Neural cell (in vitro differentiated cells): Measurements from ENCODE around the gene NR2F6. TPM values are rescaled to one million over a fixed set of nuclear protein-coding genes. Genes with fewer than 3 reads are reported as not detected.

Source experiments
- H2AFZ ChIP-seq: fragments of 200-600, 300-800 bp; sonication (generic), shearing (Covaris generic); 2 replicates; pipeline ENCODE4 v1.6.0; 2014; ENCODE audit warnings: low read depth, mild to moderate bottlenecking, antibody characterized with exemption, low read length, moderate library complexity
- H3F3A ChIP-seq: fragments of 200-600 bp; shearing (Covaris generic); 2 replicates; pipeline ENCODE4 v1.6.1; 2016; ENCODE audit warnings: mild to moderate bottlenecking, moderate library complexity, mixed read lengths, antibody characterized with exemption, low read length; ENCODE audit not compliant: insufficient read depth, poor library complexity, severe bottlenecking
- H3K27ac ChIP-seq: fragments of 200-600, 300-800 bp; sonication (generic), shearing (Covaris generic); 2 replicates; pipeline ENCODE4 v1.5.1; 2014; ENCODE audit warnings: mild to moderate bottlenecking, low read length, moderate library complexity
- H3K27me3 ChIP-seq: fragments of 300-800, 200-600 bp; sonication (generic), shearing (Covaris generic); 2 replicates; pipeline ENCODE4 v1.6.0; 2014; ENCODE audit warnings: mild to moderate bottlenecking, low read depth, low read length, moderate library complexity; ENCODE audit not compliant: insufficient read depth
- H3K36me3 ChIP-seq: fragments of 300-800, 200-600 bp; sonication (generic), shearing (Covaris generic); 2 replicates; pipeline ENCODE4 v1.5.1; 2014; ENCODE audit warnings: mild to moderate bottlenecking, antibody characterized with exemption, low read length, moderate library complexity; ENCODE audit not compliant: insufficient read depth
- H3K4me2 ChIP-seq: fragments of 300-800, 200-600 bp; sonication (generic), shearing (Covaris generic); 2 replicates; pipeline ENCODE4 v1.6.0; 2014; ENCODE audit warnings: mild to moderate bottlenecking, low read length
- H3K4me3 ChIP-seq: fragments of 300-800, 200-600 bp; sonication (generic), shearing (Covaris generic); 2 replicates; pipeline ENCODE4 v1.5.1; 2014; ENCODE audit warnings: mild to moderate bottlenecking, low read length, moderate library complexity
- H3K79me2 ChIP-seq: fragments of 200-600 bp; shearing (Covaris generic); replicated peaks from 2 replicates; pipeline ENCODE4 v1.6.0; 2014; ENCODE audit warnings: mild to moderate bottlenecking, low read length, moderate library complexity; ENCODE audit not compliant: insufficient read depth
- H3K9ac ChIP-seq: fragments of 300-800, 200-600 bp; sonication (generic), shearing (Covaris generic); 2 replicates; pipeline ENCODE4 v1.6.1; 2016; ENCODE audit warnings: mild to moderate bottlenecking, low read length, mixed read lengths
- H3K9me2 ChIP-seq: fragments of 200-600 bp; shearing (Covaris generic); 2 replicates; pipeline ENCODE4 v1.6.1; 2016; ENCODE audit warnings: mild to moderate bottlenecking, low read length, mixed read lengths; ENCODE audit not compliant: insufficient read depth
- H3K9me3 ChIP-seq: fragments of 200-600, 300-800 bp; sonication (generic), shearing (Covaris generic); 2 replicates; pipeline ENCODE4 v1.6.1; 2016; ENCODE audit warnings: mild to moderate bottlenecking, mixed run types, low read length, moderate library complexity, mixed read lengths
- H4K20me1 ChIP-seq: fragments of 200-600 bp; shearing (Covaris generic); 2 replicates; pipeline ENCODE4 v1.6.1; 2016; ENCODE audit warnings: mild to moderate bottlenecking, mixed run types; ENCODE audit not compliant: insufficient read depth
- CTCF ChIP-seq: fragments of 450-650 bp; IDR thresholded peaks from 2 replicates; pipeline ENCODE4 v1.5.1; 2014; ENCODE audit warnings: antibody characterized with exemption, mild to moderate bottlenecking, moderate library complexity; ENCODE audit not compliant: poor library complexity, severe bottlenecking
- EP300 ChIP-seq: fragments of 450-650 bp; conservative IDR thresholded peaks from 2 replicates; pipeline ENCODE4 v1.6.1; 2014; ENCODE audit warnings: antibody characterized with exemption, mild to moderate bottlenecking, moderate library complexity; ENCODE audit not compliant: poor library complexity, severe bottlenecking
- EZH2 ChIP-seq: fragments of 200-600, 300-800 bp; shearing (Covaris generic), sonication (generic); IDR thresholded peaks from 2 replicates; pipeline ENCODE4 v1.6.1; 2014; ENCODE audit warnings: antibody characterized with exemption, low read length, borderline replicate concordance, mild to moderate bottlenecking; ENCODE audit not compliant: insufficient read depth, poor library complexity, severe bottlenecking
- MXI1 ChIP-seq: fragments of 450-650 bp; conservative IDR thresholded peaks from 2 replicates; pipeline ENCODE4 v1.6.1; 2014; ENCODE audit warnings: antibody characterized with exemption, mild to moderate bottlenecking; ENCODE audit not compliant: poor library complexity, severe bottlenecking
- POLR2AphosphoS5 ChIP-seq: IDR thresholded peaks from 2 replicates; pipeline ENCODE4 v1.6.1; 2012
- RAD21 ChIP-seq: fragments of 450-650 bp; conservative IDR thresholded peaks from 2 replicates; pipeline ENCODE4 v1.6.1; 2014; ENCODE audit warnings: antibody characterized with exemption, mild to moderate bottlenecking, moderate library complexity
- REST ChIP-seq: IDR thresholded peaks from 2 replicates; pipeline ENCODE4 v1.6.1; 2012; ENCODE audit warnings: borderline replicate concordance
- SMC3 ChIP-seq: fragments of 450-650 bp; conservative IDR thresholded peaks from 2 replicates; pipeline ENCODE4 v1.6.1; 2014; ENCODE audit warnings: antibody characterized with exemption, mild to moderate bottlenecking, moderate library complexity; ENCODE audit not compliant: poor library complexity
- TAF1 ChIP-seq: IDR thresholded peaks from 2 replicates; pipeline ENCODE4 v1.6.1; 2012; ENCODE audit warnings: low read depth
- polyA plus RNA-seq: library from polyadenylated mRNA; depleted of rRNA; stranded (reverse); fragments of >200 nt; gene quantifications from 2 replicates; pipeline ENCODE4 v1.2.3, GENCODE V29; 2014

The NR2F6 gene
- polyA plus RNA-seq, 1 donor from 2014 or later, result 26.9 TPM

- TF ChIP-seq SMC3 (no peak), MXI1 (no peak), POLR2AphosphoS5 (no peak), EZH2 (no peak), EP300 (no peak), TAF1 (no peak), RAD21 (no peak), REST (no peak), CTCF (no peak)
- no peak overlapping the region for H3K4me3 ChIP-seq
- no peaks in the 10 kb centered on the region for H3K36me3 ChIP-seq
These were observed 32.4 kb downstream of the NR2F6 start for GRCh38 chr19:17213334-17213733.

GRCh38 chr19:17211547-17212446 lies 33.9 kb downstream of the NR2F6 start:
- Histone ChIP-seq H3K4me3 (no peak overlapping the region), H3K9me2 (no peaks in the 10 kb centered on the region), H3K27me3 (no peaks in the 10 kb centered on the region), H2AFZ (no peak overlapping the region), H3K9ac (no peak overlapping the region), H3K27ac (no peak overlapping the region), H3K4me2 (no peak overlapping the region), H3F3A (no peaks in the 10 kb centered on the region), H3K79me2 (no peaks in the 10 kb centered on the region), H4K20me1 (no peaks in the 10 kb centered on the region), H3K36me3 (no peaks in the 10 kb centered on the region), H3K9me3 (no peaks in the 10 kb centered on the region)
- TF ChIP-seq SMC3 (no peak), EP300 (no peak), MXI1 (no peak), POLR2AphosphoS5 (no peak), CTCF (no peak), EZH2 (no peak), REST (no peak), TAF1 (no peak), RAD21 (no peak)

More at GRCh38 chr19:17213334-17213733, 32.4 kb downstream of the NR2F6 start:
- H3K9me2 ChIP-seq, result no peaks in the 10 kb centered on the region
- no peak overlapping the region for H3K27ac ChIP-seq
- no peaks in the 10 kb centered on the region for H3K79me2 ChIP-seq
- H3F3A ChIP-seq, result no peaks in the 10 kb centered on the region
- H2AFZ ChIP-seq, result no peak overlapping the region
- no peaks in the 10 kb centered on the region for H3K27me3 ChIP-seq
- H3K9me3 ChIP-seq, result no peaks in the 10 kb centered on the region
- H4K20me1 ChIP-seq, result no peaks in the 10 kb centered on the region
- no peak overlapping the region for H3K9ac ChIP-seq
- no peak overlapping the region for H3K4me2 ChIP-seq
